Measurements from ENCODE around the gene TCFL5. TPM values are rescaled to one million over a fixed set of nuclear protein-coding genes. Genes with fewer than 3 reads are reported as not detected.
A peak's percentile ranks its signal among the peaks of the same experiment; 100 is the strongest.

TCFL5 gene
- total RNA-seq, 1 donor, result 23.7 TPM

DNA sequence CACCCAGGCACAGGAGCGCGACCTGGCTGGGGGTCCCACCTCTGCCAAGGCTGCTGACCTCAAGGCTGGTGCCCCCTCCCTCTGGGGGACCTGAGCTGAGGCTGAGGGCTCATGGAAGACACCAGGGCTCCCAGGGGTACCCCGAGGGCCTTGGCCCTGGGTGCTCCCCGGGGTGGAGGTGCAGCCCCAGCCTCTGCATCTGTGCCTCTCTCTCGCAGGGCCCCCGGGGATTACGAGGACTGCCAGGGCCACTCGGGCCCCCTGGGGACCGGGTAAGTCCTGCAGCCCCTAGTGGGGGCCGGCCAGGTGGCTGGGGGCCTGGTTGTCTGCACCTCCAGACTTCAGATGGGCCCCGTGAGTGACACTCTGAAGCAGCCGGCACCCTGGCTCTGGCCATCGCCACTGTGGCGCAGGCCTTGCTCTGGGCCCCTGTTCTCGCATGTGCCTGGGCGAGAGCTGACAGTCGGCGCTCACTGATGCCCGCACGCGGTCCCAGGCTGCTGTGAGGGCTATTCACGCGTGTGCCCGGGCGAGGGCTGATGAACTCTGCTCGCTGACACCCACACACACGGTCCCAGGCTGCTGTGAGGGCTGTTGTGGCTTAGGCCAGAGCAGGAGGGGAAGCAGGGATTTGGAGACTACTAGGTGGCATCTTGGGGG lies 35.5 kb downstream of the TCFL5 start:
- no peak overlapping the region for H3K4me3 ChIP-seq (ENCODE audit: low read depth, low read length)
- TF ChIP-seq, protein P1, sequence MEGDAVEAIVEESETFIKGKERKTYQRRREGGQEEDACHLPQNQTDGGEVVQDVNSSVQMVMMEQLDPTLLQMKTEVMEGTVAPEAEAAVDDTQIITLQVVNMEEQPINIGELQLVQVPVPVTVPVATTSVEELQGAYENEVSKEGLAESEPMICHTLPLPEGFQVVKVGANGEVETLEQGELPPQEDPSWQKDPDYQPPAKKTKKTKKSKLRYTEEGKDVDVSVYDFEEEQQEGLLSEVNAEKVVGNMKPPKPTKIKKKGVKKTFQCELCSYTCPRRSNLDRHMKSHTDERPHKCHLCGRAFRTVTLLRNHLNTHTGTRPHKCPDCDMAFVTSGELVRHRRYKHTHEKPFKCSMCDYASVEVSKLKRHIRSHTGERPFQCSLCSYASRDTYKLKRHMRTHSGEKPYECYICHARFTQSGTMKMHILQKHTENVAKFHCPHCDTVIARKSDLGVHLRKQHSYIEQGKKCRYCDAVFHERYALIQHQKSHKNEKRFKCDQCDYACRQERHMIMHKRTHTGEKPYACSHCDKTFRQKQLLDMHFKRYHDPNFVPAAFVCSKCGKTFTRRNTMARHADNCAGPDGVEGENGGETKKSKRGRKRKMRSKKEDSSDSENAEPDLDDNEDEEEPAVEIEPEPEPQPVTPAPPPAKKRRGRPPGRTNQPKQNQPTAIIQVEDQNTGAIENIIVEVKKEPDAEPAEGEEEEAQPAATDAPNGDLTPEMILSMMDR (IDR thresholded peaks at IDR 0.05; ENCODE audit: insufficient read depth, low read length), result no peak
- DNase-seq (ENCODE audit: low read depth), result no peak

GRCh38 chr20:62825333-62825985 lies 36.2 kb downstream of the TCFL5 start:
- TF ChIP-seq, protein P1 (IDR thresholded peaks at IDR 0.05; ENCODE audit: insufficient read depth, low read length), result no peak
- DNase-seq (ENCODE audit: low read depth), result no peak
- H3K4me3 ChIP-seq (ENCODE audit: low read depth, low read length), result no peak overlapping the region

GRCh38 chr20:62824476-62825332 lies 36.9 kb downstream of the TCFL5 start:
- H3K4me3 ChIP-seq (ENCODE audit: low read depth, low read length), result peak overlapping the region; percentile 48
- peak; percentile 37 for DNase-seq (ENCODE audit: low read depth)
- TF ChIP-seq, protein P1 (IDR thresholded peaks at IDR 0.05; ENCODE audit: insufficient read depth, low read length), result no peak

DNA sequence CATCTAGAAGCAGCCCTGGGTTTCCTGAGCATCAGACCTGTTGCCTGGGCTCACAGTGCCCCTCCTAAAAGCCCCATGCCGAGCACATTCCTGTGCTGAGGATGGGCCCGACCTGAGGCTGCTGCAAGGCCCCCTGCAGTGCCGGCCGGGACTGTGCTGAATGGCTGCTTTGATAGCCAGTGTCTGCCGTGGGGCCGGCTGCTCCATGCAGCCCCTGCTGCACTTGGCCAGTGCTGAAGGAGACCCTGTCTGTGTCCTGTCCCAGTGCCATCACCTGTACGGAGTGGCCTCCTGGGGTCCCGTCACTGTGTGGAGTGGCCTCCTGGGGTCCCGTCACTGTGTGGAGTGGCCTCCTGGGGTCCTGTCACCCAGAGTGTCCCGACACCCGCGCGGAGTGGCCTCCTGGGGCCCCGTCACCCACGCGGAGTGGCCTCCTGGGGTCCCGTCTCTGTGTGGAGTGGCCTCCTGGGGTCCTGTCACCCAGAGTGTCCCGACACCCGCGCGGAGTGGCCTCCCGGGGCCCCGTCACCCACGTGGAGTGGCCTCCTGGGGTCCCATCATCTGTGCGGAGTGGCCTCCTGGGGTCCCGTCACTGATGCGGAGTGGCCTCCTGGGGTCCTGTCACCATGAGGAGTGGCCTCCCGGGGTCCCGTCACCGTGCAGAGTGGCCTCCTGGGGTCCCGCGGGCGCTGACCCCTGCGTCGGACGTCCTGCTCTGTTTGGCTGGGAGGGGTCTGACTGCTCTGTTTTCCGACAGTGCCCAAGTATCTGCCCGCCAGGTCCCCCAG lies 37.7 kb downstream of the TCFL5 start:
- no peak for DNase-seq (ENCODE audit: low read depth)
- no peak overlapping the region for H3K4me3 ChIP-seq (ENCODE audit: low read depth, low read length)
- TF ChIP-seq, protein P1 (IDR thresholded peaks at IDR 0.05; ENCODE audit: insufficient read depth, low read length), result no peak

DNA sequence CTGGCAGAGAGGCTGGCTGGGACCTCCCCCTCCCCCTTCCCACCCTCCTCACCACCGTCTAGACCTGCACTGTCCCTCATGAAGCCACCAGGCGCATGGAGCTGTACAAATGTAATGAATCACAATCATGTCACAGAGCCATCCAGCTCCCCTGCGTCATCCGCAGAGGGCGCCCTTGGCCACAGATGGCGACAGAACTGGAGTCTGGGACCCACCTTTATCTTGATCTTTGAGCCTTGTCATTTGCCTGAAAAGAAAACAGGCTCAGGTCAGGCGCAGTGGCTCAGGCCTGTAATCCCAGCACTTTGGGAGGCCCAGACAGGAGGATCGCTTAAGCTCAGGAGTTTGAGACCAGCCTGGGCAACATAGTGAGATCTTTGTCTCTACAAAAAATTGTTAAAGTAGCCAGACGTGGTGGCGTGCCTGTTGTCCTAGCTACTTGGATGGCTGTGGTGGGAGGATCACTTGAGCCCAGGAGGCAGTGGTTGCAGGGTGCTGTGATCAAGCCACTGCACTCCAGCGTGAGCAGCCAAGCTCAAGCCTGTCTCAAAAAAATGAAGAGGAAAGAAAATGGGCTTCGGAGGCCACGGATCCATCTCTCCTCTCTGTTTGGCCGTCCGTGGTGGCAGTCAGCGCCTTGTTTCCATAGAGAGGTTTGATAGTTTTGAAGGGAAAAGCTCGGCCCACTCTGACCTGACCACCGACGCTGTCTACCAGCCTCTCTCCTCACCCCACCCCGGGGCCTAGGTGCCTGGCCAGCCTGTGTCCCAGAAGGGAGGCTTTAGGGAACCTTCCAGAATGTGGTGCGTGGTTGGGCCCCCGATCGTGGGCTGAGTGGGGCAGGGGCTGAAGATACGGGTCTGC lies 38.6 kb downstream of the TCFL5 start:
- DNase-seq (ENCODE audit: low read depth), result no peak
- H3K4me3 ChIP-seq (ENCODE audit: low read depth, low read length), result no peak overlapping the region
- TF ChIP-seq, protein P1 (IDR thresholded peaks at IDR 0.05; ENCODE audit: insufficient read depth, low read length), result peak; percentile 7

Measured in fibroblast of the aortic adventitia (primary cell).